Measurements from ENCODE around the gene ANKRD34A. TPM values are rescaled to one million over a fixed set of nuclear protein-coding genes. Genes with fewer than 3 reads are reported as not detected.
A peak's percentile ranks its signal among the peaks of the same experiment; 100 is the strongest.

ANKRD34A gene
- total RNA-seq, 2 donors from 2014 or later: 4.6 to 4.8 TPM

- no peaks in the 10 kb centered on the region for H3K27me3 Mint-ChIP-seq
- H3K36me3 Mint-ChIP-seq (ENCODE audit: low read depth): peaks cover 16% of the 10 kb centered on the region
- no peaks in the 10 kb centered on the region for H3K9me3 Mint-ChIP-seq
- H3K4me1 Mint-ChIP-seq: peaks cover 26% of the 10 kb centered on the region
- H3K27ac Mint-ChIP-seq: peak overlapping the region; percentile 93
- no peak for ATAC-seq (replicated peaks)
- peak overlapping the region; percentile 95 for H3K4me3 Mint-ChIP-seq
Measured at GRCh38 chr1:145963265-145964019, 933 bp downstream of the ANKRD34A start.

- Mint-ChIP-seq H3K36me3 (ENCODE audit: low read depth) (peaks cover 12% of the 10 kb centered on the region), H3K27ac (peak overlapping the region; percentile 93), H3K4me3 (peak overlapping the region; percentile 95), H3K27me3 (no peaks in the 10 kb centered on the region), H3K9me3 (no peaks in the 10 kb centered on the region), H3K4me1 (peaks cover 30% of the 10 kb centered on the region)
- peak; percentile 1 for ATAC-seq (replicated peaks)
Measured at GRCh38 chr1:145962157-145963102, 1.9 kb downstream of the ANKRD34A start.

GRCh38 chr1:145961425-145962156 is 2.8 kb downstream of the ANKRD34A start:
- peaks cover 30% of the 10 kb centered on the region for H3K4me1 Mint-ChIP-seq
- no peaks in the 10 kb centered on the region for H3K9me3 Mint-ChIP-seq
- H3K27me3 Mint-ChIP-seq: no peaks in the 10 kb centered on the region
- H3K4me3 Mint-ChIP-seq: peak overlapping the region; percentile 95
- peak; percentile 2 for ATAC-seq (replicated peaks)
- peaks cover 16% of the 10 kb centered on the region for H3K36me3 Mint-ChIP-seq (ENCODE audit: low read depth)
- peak overlapping the region; percentile 93 for H3K27ac Mint-ChIP-seq

DNA sequence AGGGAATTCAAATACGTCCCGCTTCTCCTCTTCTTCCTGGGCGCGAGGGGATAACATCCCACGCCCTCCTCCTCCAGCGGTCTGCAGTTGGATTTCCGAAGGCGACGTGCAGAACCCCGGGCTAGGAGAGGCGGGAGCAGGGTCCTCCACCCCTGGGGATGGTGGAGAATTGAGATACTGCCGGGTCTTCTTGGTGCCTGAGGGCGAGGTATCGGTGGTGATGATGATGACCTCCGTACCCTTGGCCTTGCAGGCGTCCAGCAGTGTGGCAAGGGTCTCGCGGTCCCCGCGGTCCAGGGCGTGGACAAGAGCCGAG is 3.3 kb downstream of the ANKRD34A start:
- Mint-ChIP-seq H3K9me3 (no peaks in the 10 kb centered on the region), H3K27me3 (no peaks in the 10 kb centered on the region), H3K4me3 (peak overlapping the region; percentile 95), H3K4me1 (peaks cover 31% of the 10 kb centered on the region), H3K27ac (peak overlapping the region; percentile 93), H3K36me3 (ENCODE audit: low read depth) (peaks cover 16% of the 10 kb centered on the region)
- ATAC-seq (replicated peaks): no peak

DNA sequence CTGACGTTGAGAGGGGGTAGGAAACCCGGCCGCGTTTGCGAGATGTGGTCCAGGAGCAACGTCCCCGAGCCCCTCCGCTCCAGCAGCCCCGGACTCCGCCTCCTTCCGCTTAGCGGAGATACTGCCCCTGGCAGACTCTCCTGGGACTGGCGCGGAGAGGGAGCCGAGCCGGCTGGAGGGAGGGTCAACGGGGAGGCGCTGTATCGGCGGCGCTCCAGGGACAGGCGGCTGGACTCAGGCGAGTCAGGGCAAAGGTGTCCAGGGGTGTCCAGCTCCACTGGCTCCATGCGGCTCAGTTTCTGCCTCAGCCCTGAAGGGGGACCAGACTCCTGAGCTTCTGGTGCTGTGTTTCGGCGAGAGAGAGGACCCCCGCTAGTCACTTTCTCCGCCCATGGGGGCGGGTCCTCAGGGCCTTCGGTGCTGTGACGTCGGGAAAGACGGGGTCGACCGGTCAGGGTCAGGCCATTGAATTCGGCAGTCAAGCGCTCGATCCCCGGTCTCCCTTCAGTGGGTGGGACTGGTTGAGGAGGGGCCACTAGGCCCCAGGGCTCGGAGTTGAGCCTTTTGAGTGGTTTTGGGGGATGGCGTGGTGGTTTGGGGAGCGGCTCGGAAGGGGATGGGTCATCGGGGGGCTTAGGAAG is 3.8 kb downstream of the ANKRD34A start:
- Mint-ChIP-seq H3K4me1 (peaks cover 35% of the 10 kb centered on the region), H3K27me3 (no peaks in the 10 kb centered on the region), H3K4me3 (peak overlapping the region; percentile 95), H3K9me3 (no peaks in the 10 kb centered on the region), H3K27ac (peak overlapping the region; percentile 93), H3K36me3 (ENCODE audit: low read depth) (peaks cover 21% of the 10 kb centered on the region)
- no peak for ATAC-seq (replicated peaks)

DNA sequence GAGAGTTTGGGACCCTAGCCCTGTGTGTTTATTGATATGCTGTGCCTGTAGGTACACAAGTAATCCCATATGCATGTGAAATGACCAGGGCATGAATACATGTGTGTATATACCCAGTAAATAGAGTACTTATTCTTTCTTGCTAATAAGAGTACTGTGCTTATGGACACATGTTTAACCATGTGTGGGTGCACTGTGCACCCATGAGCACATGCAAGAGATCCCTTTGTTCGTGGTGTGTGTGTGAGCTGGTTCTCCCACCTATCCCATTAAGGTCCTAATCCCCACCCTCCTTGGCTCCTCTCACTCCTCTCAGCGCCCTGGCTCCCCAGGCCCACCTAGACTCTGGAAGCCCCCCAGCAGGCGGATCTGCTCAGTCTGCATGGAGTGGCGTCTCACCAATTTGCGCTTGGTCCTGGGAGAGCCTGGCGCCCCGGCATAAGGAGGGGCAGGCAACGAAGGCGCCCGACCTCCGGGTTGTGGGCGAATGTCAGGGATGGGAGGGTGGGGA is 4.4 kb downstream of the ANKRD34A start:
- peaks cover 27% of the 10 kb centered on the region for H3K36me3 Mint-ChIP-seq (ENCODE audit: low read depth)
- no peaks in the 10 kb centered on the region for H3K27me3 Mint-ChIP-seq
- H3K4me1 Mint-ChIP-seq: peaks cover 39% of the 10 kb centered on the region
- peak overlapping the region; percentile 95 for H3K4me3 Mint-ChIP-seq
- no peak overlapping the region for H3K27ac Mint-ChIP-seq
- H3K9me3 Mint-ChIP-seq: no peaks in the 10 kb centered on the region
- ATAC-seq (replicated peaks): no peak

- H3K36me3 Mint-ChIP-seq (ENCODE audit: low read depth): peaks cover 34% of the 10 kb centered on the region
- peak overlapping the region; percentile 95 for H3K4me3 Mint-ChIP-seq
- peaks cover 43% of the 10 kb centered on the region for H3K4me1 Mint-ChIP-seq
- H3K27ac Mint-ChIP-seq: no peak overlapping the region
- no peaks in the 10 kb centered on the region for H3K9me3 Mint-ChIP-seq
- no peak for ATAC-seq (replicated peaks)
- H3K27me3 Mint-ChIP-seq: no peaks in the 10 kb centered on the region
Measured at GRCh38 chr1:145959333-145959732, 5.0 kb downstream of the ANKRD34A start.

- no peaks in the 10 kb centered on the region for H3K27me3 Mint-ChIP-seq
- no peaks in the 10 kb centered on the region for H3K9me3 Mint-ChIP-seq
- H3K36me3 Mint-ChIP-seq (ENCODE audit: low read depth): peaks cover 40% of the 10 kb centered on the region
- peaks cover 48% of the 10 kb centered on the region for H3K4me1 Mint-ChIP-seq
- H3K4me3 Mint-ChIP-seq: peak overlapping the region; percentile 95
- no peak for ATAC-seq (replicated peaks)
- H3K27ac Mint-ChIP-seq: no peak overlapping the region
Measured at GRCh38 chr1:145958734-145959133, 5.6 kb downstream of the ANKRD34A start.

GRCh38 chr1:145957443-145958319 is 6.7 kb downstream of the ANKRD34A start, which contains the start of gene LIX1L:
LIX1L (minus strand) TSS chr1:145958017; CDS start chr1:145957927, 90 bp downstream.
- Mint-ChIP-seq H3K36me3 (ENCODE audit: low read depth) (peaks cover 50% of the 10 kb centered on the region), H3K27ac (peak within 1 kb of the TSS; percentile 89), H3K27me3 (no peaks in the 10 kb centered on the region), H3K4me1 (peaks cover 44% of the 10 kb centered on the region), H3K9me3 (no peaks in the 10 kb centered on the region), H3K4me3 (peak within 1 kb of the TSS; percentile 95)
- peak; percentile 92 for ATAC-seq (replicated peaks)

- Mint-ChIP-seq H3K4me1 (peaks cover 47% of the 10 kb centered on the region), H3K9me3 (no peaks in the 10 kb centered on the region), H3K36me3 (ENCODE audit: low read depth) (peaks cover 58% of the 10 kb centered on the region)
Measured at GRCh38 chr1:145956781-145957442, 7.5 kb downstream of the ANKRD34A start.

GRCh38 chr1:145956361-145956760 is 8.0 kb downstream of the ANKRD34A start:
- H3K36me3 Mint-ChIP-seq (ENCODE audit: low read depth): peaks cover 63% of the 10 kb centered on the region
- peaks cover 53% of the 10 kb centered on the region for H3K4me1 Mint-ChIP-seq
- H3K9me3 Mint-ChIP-seq: no peaks in the 10 kb centered on the region
- no peaks in the 10 kb centered on the region for H3K27me3 Mint-ChIP-seq
- peak overlapping the region; percentile 95 for H3K4me3 Mint-ChIP-seq
- H3K27ac Mint-ChIP-seq: peak overlapping the region; percentile 89
- ATAC-seq (replicated peaks): no peak

More at GRCh38 chr1:145956781-145957442, 7.5 kb downstream of the ANKRD34A start:
- no peaks in the 10 kb centered on the region for H3K27me3 Mint-ChIP-seq
- ATAC-seq (replicated peaks): no peak
- peak overlapping the region; percentile 95 for H3K4me3 Mint-ChIP-seq
- H3K27ac Mint-ChIP-seq: peak overlapping the region; percentile 89

GRCh38 chr1:145955436-145955835 is 8.9 kb downstream of the ANKRD34A start:
- H3K4me3 Mint-ChIP-seq: peak overlapping the region; percentile 95
- H3K4me1 Mint-ChIP-seq: peaks cover 54% of the 10 kb centered on the region
- peak overlapping the region; percentile 6 for H3K27ac Mint-ChIP-seq
- no peaks in the 10 kb centered on the region for H3K27me3 Mint-ChIP-seq
- H3K9me3 Mint-ChIP-seq: no peaks in the 10 kb centered on the region
- no peak for ATAC-seq (replicated peaks)
- H3K36me3 Mint-ChIP-seq (ENCODE audit: low read depth): peaks cover 65% of the 10 kb centered on the region

Measured in activated T-helper 17 cell treated with anti-CD3 and anti-CD28 coated beads, Interleukin-2, amount 50 U/mL, for 72 hours (primary cell).